HG03135 (cell line): ENCODE results near the gene MAGEA9B.
A peak's percentile ranks its signal among the peaks of the same experiment; 100 is the strongest.
"Not testable (repeated sequence)": the region's sequence is repeated elsewhere in the genome, so short reads cannot be mapped to it uniquely, and the experiment has no call there.

Source experiments
- ATAC-seq: cut with Tn5 transposase; IDR thresholded peaks from one replicate; pipeline ENCODE4 v1.9.1; 2021; ENCODE audit warnings: mild to moderate bottlenecking, moderate library complexity; ENCODE audit not compliant: unreplicated experiment

MAGEA9B gene, protein sequence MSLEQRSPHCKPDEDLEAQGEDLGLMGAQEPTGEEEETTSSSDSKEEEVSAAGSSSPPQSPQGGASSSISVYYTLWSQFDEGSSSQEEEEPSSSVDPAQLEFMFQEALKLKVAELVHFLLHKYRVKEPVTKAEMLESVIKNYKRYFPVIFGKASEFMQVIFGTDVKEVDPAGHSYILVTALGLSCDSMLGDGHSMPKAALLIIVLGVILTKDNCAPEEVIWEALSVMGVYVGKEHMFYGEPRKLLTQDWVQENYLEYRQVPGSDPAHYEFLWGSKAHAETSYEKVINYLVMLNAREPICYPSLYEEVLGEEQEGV

DNA sequence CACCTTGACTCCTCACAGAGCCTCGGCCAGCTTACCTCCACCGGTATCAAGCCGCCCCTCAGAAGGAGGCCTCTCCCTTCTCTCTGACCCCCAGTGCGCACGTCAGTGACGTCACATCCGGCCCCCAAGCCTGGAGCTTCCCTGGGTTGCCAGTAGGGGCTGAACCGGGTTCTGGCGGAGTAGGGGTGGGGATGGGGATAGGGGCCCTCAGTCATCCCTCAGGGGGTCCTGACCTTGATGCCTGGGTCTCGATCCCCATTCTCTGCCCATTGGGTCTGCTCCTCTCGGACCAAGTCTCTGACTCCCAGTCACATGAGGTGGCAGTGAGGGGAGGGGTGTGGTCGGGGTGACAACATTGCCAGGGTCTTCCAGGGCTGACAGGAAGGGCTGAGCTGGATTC lies at the start of gene MAGEA9B:
Gene MAGEA9B (minus strand): TSS at position 101 of the 400 bp plus-strand sequence. CDS start 4,280 bp downstream, outside the sequence.
- ATAC-seq = not testable (repeated sequence)

DNA sequence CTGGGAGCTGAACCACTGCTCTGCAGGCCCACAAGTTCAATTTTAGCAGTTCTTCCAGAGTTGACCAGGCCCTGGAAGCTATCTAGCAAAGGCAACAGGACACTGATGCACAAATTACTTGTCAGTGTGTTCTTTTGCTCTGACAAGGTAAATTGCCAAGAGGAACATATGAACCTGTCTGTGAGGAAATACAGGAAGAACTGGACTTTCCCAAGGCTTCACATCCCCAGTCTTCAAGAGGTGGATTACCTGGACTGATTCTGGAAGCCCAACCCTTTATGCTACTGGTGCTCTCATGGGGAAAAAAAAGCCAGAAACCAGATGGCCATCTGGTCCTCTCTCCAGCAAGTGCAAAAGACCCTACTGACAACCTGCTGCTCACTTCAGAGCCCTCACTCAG lies 46.3 kb upstream of the MAGEA9B start:
- ATAC-seq = no peak

- ATAC-seq = peak; percentile 83
Observed at GRCh38 chrX:149631234-149632165, 44.2 kb upstream of the MAGEA9B start, which contains the start of gene TMEM185A. TMEM185A (minus strand) TSS chrX:149631792; CDS start chrX:149631580, 212 bp downstream.

- no peak for ATAC-seq
Observed at GRCh38 chrX:149630681-149631233, 43.5 kb upstream of the MAGEA9B start.

GRCh38 chrX:149629730-149630387 lies 42.6 kb upstream of the MAGEA9B start:
- no peak for ATAC-seq

DNA sequence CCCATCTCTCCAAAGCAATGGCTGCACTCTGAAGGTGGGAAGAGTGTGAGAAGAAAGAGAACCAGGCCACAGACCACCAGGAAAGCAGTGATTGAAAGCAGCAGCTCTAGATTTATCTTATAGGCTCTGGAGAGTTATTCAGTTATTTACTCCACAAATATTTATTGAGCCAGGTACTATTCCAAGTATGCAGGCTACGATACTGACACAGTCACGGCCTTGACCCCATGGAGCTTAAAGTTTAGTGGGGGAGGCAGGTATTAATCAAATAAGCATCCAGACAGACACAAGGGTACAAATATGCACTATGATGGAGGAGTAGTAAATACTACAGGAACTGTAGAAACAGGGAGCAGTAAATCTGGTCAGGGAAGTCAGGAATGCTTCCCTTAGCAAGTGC lies 41.5 kb upstream of the MAGEA9B start:
- no peak for ATAC-seq

DNA sequence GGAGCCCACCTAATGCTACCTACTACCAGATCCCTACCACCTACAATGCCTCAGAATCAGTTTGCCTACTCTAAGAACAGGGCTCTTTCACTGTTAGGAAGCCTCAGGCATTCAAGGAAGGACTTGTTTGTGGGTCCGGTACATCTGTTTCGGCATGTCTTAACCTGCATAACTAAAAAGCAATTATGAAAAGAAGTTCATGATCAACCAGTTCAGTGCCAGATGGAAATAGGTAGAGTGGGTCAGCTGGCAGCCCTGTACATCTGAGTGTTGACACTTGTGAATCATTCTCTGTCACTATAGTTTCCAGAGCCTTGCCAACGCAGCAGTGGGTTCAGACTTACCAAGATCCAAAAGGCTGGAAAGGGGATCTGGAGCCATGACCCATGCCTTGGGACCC lies 41.0 kb upstream of the MAGEA9B start:
- ATAC-seq = no peak

GRCh38 chrX:149626829-149627228 lies 39.6 kb upstream of the MAGEA9B start:
- ATAC-seq = not testable (repeated sequence)

GRCh38 chrX:149619662-149620061 lies 32.4 kb upstream of the MAGEA9B start:
- not testable (repeated sequence) for ATAC-seq

GRCh38 chrX:149618871-149619270 lies 31.6 kb upstream of the MAGEA9B start:
- ATAC-seq = no peak

DNA sequence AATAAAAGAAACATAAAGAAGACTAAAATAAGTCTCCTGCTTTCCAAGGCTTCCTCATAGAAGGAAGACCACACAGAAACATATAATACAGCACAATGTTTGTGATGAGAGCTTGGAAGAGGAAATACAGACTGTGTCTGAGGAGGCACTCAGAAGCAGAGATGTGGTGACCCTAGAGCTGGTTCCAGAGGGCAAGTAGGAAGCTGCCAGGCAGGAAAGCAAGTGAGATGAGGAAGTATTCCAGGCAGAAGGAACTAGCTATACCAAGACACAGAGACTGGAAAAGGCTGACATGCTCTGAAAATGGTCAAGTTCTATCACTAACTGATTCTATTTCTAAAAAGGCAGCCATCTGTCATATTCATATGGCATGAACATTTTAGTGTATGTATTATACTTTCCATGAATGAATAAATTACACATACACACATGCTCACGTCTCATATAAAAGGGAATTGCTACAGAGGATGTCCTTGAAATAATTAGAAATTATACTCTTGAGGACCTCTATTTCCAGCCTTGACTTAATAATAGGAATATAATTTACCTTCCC lies 24.4 kb upstream of the MAGEA9B start:
- no peak for ATAC-seq

DNA sequence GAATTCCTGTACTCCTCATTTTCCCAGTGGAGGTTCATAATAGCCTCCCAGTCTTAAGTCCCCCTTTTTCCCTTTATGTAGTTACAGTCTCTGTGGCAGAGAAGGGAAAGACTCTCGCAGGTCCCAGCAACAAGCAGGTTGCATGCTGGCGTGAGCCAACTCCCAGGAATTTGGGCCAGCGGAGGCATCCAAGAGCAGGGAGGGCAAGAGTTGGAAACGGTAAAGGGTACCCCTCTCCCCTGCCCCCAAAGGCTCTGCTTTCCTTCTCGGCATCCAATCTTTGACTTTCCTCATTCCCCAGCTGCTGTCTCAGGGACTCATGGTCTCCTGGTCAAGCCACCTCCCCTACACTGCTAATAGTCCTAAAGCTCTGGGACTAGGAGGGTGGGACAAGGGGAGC lies 23.3 kb upstream of the MAGEA9B start:
- ATAC-seq = no peak

- ATAC-seq = no peak
Observed at GRCh38 chrX:149607699-149608098, 20.4 kb upstream of the MAGEA9B start.

GRCh38 chrX:149605248-149605885 lies 18.1 kb upstream of the MAGEA9B start:
- not testable (repeated sequence) for ATAC-seq

- ATAC-seq = not testable (repeated sequence)
Observed at GRCh38 chrX:149598603-149599002, 11.3 kb upstream of the MAGEA9B start.

DNA sequence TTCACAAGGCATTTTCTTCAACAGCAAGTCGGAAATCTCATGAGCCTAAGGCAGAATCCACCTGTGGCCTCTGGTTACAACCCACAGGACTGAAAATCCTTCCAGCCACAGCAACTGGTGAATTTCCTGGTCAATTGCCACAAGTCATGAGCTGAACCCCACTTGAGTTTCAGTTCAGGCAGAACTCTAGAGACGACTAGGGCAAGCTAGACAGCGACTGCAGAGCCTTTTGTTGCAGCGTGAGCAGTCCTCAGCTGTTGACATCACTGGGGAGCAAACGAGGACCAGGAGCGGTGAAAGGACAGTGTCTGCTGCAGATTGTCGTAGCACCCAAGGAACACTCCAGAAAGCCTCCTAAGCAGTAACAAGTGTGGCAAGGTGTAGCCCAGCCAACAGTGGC lies 8.7 kb upstream of the MAGEA9B start:
- not testable (repeated sequence) for ATAC-seq

DNA sequence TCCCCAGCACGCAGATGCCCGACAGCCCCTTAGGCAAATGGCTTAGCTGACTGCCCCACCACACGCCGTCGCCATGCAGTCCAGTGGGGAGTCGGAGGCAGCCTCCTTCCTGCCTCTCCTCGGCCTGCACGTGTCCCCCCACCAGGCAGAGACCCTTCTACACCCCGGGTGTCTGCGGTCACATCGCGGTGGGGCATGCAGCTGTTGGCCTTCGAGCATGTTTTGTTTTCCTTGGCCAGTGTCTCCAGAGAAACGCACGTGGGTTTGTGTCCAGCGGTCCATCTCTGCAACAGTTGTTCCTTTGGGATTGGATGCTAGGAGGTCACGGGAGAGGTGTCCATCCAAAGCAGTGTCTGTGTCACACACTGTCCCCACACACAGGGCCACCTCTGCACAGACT lies 8.0 kb upstream of the MAGEA9B start, which contains the start of gene HSFX2:
Gene HSFX2 (minus strand): TSS at position 101 of the 400 bp plus-strand sequence. CDS start 614 bp downstream, outside the sequence.
- not testable (repeated sequence) for ATAC-seq

DNA sequence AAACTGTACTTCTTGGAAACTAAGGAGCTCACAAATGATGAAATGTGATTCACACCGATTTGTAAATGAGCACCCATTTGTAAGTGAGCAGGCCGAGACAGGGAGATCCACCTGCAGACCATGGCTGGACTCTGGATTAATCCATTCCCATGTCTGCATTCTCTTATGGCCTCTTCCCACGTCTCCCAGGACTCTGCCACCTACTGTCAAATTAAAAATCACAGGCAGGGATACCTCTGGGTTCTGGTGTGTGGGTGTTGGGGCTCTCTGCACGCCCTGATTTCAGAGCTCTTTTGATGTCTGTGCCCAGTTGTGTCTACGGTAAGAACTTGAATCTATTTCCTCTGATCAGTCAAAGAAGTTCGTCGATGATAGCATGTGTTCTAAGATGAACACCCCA lies 3.7 kb upstream of the MAGEA9B start:
- not testable (repeated sequence) for ATAC-seq

GRCh38 chrX:149585631-149586030 lies 1.6 kb downstream of the MAGEA9B start:
- not testable (repeated sequence) for ATAC-seq

GRCh38 chrX:149573456-149573855 lies 13.8 kb downstream of the MAGEA9B start:
- ATAC-seq = peak; percentile 100
